ENCODE results near the gene TMEM250.
"Not testable (repeated sequence)": the region's sequence is repeated elsewhere in the genome, so short reads cannot be mapped to it uniquely, and the experiment has no call there.

The TMEM250 gene

GRCh38 chr9:136118320-136119060 lies at the start of gene TMEM250:
TSS of gene TMEM250 (minus strand) at chr9:136118875. CDS start at chr9:136116900, 1,975 bp downstream.
- DNase-seq (ENCODE audit: low read depth in 2 of 2), result peak; percentile 91 to 93

- no peak for DNase-seq (ENCODE audit: low read depth in 2 of 2)
These were observed 44.7 kb upstream of the TMEM250 start for GRCh38 chr9:136163248-136163850.

- no peak for DNase-seq (ENCODE audit: low read depth in 2 of 2)
These were observed 42.4 kb upstream of the TMEM250 start for GRCh38 chr9:136160995-136161610.

- no peak for DNase-seq (ENCODE audit: low read depth in 2 of 2)
These were observed 41.7 kb upstream of the TMEM250 start for GRCh38 chr9:136160381-136160841.

- no peak for DNase-seq (ENCODE audit: low read depth in 2 of 2)
These were observed 41.2 kb upstream of the TMEM250 start for GRCh38 chr9:136159851-136160250.

GRCh38 chr9:136157477-136158265 lies 39.0 kb upstream of the TMEM250 start:
- no peak for DNase-seq (ENCODE audit: low read depth in 2 of 2)

- DNase-seq (ENCODE audit: low read depth in 2 of 2), result no peak
These were observed 37.8 kb upstream of the TMEM250 start for GRCh38 chr9:136156209-136157120.

GRCh38 chr9:136155576-136155975 lies 36.9 kb upstream of the TMEM250 start:
- DNase-seq (ENCODE audit: low read depth in 2 of 2), result no peak

GRCh38 chr9:136154943-136155342 lies 36.3 kb upstream of the TMEM250 start:
- no peak for DNase-seq (ENCODE audit: low read depth in 2 of 2)

- DNase-seq (ENCODE audit: low read depth in 2 of 2), result no peak
These were observed 34.8 kb upstream of the TMEM250 start for GRCh38 chr9:136153381-136154065.

- no peak for DNase-seq (ENCODE audit: low read depth in 2 of 2)
These were observed 34.3 kb upstream of the TMEM250 start for GRCh38 chr9:136152931-136153330.

- no peak for DNase-seq (ENCODE audit: low read depth in 2 of 2)
These were observed 33.8 kb upstream of the TMEM250 start for GRCh38 chr9:136152543-136152866.

- no peak for DNase-seq (ENCODE audit: low read depth in 2 of 2)
These were observed 33.3 kb upstream of the TMEM250 start for GRCh38 chr9:136151848-136152542.

GRCh38 chr9:136151214-136151804 lies 32.6 kb upstream of the TMEM250 start:
- no peak for DNase-seq (ENCODE audit: low read depth in 2 of 2)

- not testable (repeated sequence) for DNase-seq (ENCODE audit: low read depth in 2 of 2)
These were observed 32.1 kb upstream of the TMEM250 start for GRCh38 chr9:136150664-136151213.

GRCh38 chr9:136149853-136150252 lies 31.2 kb upstream of the TMEM250 start:
- DNase-seq (ENCODE audit: low read depth in 2 of 2), result no peak

- DNase-seq (ENCODE audit: low read depth in 2 of 2), result no peak
These were observed 30.7 kb upstream of the TMEM250 start for GRCh38 chr9:136149337-136149736.

- DNase-seq (ENCODE audit: low read depth in 2 of 2), result no peak
These were observed 30.1 kb upstream of the TMEM250 start for GRCh38 chr9:136148766-136149165.
